ENCODE data around the gene VCAN.
A peak's percentile ranks its signal among the peaks of the same experiment; 100 is the strongest.

DNA sequence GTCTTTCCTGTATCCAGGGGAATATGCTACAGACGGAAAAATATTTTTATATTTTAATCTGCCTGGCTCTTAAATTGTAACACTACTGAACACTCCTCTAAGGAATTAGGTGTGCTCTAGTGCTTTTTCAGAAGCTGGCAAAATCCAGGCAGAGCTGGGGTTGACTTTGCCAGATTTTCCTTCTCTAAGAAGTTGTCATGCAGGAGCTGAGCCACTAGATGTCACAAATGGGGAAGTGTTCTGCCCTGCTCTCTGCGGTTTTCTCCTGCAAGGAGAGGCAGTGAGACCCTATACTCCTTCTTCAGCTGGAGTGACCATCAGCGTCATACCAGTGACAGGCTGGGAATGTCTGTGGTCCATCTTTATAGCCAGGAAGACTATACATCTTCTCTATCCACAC is 136.6 kb downstream of the VCAN start:
- TF ChIP-seq CTCF (IDR thresholded peaks at IDR 0.05; ENCODE audit: low read depth, low read length, poor library complexity, severe bottlenecking) (peak; percentile 39), EZH2phosphoT487 (IDR thresholded peaks at IDR 0.05; ENCODE audit: borderline replicate concordance, low read length) (no peak)
